Posterior cingulate gyrus (tissue), 11 donors: ENCODE results near the gene MLLT3.

Experiments used
- DNase-seq, 10 donors: peaks; one replicate each; pipeline versions ENCODE4 v3.0.0 to v3.0.0-alpha.2; 2020 to 2021; ENCODE audit warnings: mixed read lengths in 3 of 10
- intact Hi-C: fragments of 100-400 bp; cut with DNase I; formaldehyde crosslinking; loops from one replicate; pipeline ENCODE4 v1.15.1; 2023

Gene MLLT3

DNA sequence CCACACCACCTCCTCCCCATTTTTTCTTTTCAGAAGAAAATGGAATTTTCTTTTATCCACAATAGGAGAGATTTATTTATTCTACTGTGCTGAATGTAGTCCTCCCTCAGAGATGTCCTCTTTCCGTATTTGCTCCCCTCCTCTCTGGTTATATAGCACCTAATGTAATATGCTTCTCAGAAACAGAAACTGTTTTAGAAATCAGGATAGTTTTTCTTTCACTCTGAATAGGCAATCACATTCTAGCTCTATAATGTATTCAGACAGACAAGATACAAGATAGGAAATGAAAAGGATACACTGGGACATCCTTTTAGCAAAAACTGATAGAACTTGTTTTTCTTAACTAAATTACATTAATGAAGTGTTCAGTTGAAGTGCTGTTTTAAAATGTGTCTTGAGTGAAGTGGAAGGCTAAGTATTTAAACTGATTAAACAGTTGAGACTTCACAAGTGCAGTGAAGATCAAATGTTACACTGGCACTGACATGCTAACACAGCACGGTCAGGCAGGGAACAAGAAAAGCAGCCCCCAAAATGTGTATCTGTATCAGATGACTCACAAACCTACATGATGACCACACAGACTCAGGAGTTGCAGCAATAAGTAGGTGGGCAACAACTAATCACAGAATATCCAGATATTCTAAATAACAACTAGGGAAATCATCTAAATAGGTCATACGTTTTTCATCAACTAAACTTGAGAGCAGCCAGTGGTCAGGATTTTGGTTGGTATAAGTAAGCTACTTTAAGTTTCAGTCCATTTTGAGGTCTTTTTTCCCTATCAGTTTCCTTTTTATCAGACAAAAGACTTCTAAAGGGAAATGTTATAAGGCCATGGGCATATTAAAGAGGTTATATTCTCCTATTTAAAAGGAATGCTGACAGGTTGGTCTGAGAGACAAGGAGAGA is 260.4 kb downstream of the MLLT3 start:
- intact Hi-C loops: no loop called here
- no peak for DNase-seq

DNA sequence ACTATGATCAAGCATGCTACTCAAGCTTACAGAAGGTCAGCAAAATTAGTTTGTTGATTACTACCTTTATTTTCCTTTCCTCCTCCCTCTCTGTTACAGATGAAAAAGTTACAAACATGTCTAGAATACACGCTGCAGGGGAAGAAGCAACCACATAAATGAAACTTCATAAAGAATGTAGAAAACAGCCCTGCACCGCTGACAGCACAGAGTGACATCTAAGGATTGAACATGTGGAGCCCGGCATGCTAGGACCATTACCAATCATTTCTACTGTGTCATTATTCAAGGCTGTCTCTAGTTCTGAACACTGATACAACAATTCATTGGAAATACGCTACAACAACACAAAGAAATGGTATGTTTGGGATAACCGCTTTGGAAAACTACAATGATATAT is 261.1 kb downstream of the MLLT3 start:
- intact Hi-C loops: no loop called here
- DNase-seq: no peak

DNA sequence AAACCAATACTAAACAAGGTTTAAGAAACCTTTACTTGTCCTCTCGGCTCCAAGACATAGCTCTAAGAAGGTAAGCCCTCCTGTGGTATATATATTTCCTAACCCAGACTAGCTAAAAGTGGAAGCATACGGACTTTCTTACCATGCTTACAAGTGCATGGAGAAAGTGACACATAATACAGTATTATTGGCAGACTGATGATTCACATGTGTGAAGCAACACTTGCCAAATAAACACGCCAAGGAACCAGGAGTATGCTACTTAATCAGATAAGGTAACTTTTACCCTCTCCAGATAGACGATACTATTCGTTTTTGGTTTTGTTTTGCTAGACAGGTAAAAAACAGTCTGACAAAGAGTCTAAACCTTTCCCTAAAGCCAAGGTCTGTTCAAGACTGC is 264.1 kb downstream of the MLLT3 start:
- no peak for DNase-seq
- intact Hi-C loops: loop anchor here (5.0 kb wide), 2 partner anchors 264 to 584 kb away; partner anchors contain the start of gene MLLT3

- intact Hi-C loops: loop anchor here (5.0 kb wide), 2 partner anchors 265 to 585 kb away; partner anchors contain the start of gene MLLT3
- DNase-seq: no peak
Observed at GRCh38 chr9:20357037-20357432, 265.3 kb downstream of the MLLT3 start.

DNA sequence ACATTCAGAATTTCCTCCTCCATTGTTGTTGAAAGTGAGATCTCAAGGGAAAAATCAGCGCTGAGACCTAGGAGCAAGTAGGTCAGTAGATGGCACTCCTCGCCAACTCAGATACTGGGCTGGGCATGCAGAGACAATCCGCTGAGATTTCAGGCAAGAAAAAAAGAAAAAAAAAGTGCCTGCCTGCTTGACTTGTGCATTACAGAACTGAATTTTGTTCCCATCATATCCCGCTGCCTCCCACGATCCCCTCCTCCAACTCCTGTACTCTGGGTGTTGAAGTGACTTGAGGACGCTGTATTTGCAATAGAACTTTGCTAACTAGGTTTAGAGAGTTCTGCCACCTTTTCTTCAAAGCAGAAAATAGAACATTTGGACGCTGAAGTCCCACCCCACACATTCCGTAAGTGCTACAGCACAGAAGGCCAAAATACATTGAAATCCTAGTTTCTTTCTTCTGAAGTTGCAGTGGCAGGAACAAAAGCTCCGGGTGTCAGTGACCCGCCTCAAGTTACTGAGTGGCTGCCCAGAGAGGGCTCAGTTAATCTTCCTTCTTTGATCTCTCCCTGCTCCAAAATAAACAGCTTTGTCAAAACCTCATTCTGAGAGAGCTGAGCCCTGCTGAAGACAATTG is 265.8 kb downstream of the MLLT3 start:
- intact Hi-C loops: loop anchor here (1.0 to 5.0 kb wide), 3 partner anchors 266 to 755 kb away; partner anchors contain the start of gene MLLT3

DNA sequence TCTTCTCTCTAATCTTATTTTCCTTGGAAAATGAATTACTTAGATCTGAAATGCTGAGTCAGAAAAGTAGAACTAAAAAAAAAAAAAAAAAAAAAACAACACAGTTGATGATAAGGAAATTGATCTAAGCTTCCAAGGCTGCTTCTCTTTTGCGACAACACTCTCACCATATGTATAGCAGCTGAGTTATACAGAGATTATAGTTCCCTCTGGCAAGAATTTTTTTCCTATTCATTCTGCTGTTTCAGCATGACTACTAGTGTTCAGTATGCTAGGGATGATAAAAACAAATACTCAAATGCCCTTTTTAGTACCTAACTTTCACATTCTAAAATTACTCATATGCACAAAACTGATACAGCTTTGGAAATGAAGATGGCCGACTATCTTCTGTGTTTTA is 267.3 kb downstream of the MLLT3 start:
- intact Hi-C loops: loop anchor here (5.0 kb wide), 2 partner anchors 267 to 587 kb away; partner anchors contain the start of gene MLLT3
- DNase-seq: no peak

More for the DNA sequence above, 265.8 kb downstream of the MLLT3 start:
- DNase-seq: peak; percentile 38 to 93 (median 67)

DNA sequence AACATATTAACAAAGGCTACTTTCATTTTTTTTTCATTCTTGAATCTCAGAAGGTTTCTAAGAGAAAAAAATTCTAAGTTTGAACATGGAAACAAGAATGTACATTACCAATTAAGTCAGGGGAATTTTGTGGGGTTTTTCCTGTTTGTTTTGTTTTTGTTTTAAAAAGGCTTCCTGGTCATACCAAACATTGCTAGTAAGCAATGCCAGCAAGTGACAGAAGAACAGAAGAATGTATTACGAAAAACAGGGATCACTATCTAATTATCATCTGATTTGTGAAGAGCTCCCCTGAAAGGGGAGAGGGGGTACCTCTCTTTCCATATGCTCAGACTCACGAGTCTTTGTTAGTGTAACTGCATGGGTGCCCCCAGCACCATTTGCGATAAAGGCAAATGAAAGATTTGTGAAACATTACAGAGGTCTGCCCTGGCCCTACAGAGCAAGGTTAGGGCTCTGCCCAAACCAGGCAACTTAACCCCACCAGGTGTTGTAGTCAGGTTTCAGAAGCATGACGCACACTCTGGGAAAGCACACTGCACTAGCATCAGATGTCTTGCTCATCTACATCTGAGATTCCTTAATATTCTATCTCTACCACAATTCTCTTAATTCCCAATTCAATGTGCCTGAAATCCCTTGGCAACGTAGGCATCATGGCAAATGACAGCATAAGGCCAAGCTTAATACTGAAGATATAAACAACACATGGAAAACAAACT is 268.2 kb downstream of the MLLT3 start:
- no peak for DNase-seq
- intact Hi-C loops: no loop called here

GRCh38 chr9:20353524-20353923 is 268.8 kb downstream of the MLLT3 start:
- DNase-seq: no peak
- intact Hi-C loops: no loop called here

DNA sequence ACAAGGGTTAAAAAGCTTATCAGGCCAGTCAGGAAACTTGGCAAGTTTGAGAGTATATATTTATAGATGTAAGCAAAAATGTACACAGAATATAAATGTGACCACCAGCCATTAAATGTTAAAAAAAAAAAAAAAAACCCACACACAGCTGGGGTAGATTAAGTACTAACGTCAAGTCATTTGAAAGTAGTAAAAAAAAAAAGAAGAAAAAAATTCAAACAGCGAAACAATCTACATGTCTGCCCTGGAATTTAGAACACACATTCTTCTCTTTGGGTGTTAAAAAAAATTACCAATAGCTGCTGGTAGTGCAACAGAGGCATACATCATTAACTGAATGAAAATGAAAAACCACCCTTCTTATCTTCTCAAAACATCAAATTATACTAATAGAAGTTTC is 269.7 kb downstream of the MLLT3 start:
- intact Hi-C loops: no loop called here
- DNase-seq: no peak

DNA sequence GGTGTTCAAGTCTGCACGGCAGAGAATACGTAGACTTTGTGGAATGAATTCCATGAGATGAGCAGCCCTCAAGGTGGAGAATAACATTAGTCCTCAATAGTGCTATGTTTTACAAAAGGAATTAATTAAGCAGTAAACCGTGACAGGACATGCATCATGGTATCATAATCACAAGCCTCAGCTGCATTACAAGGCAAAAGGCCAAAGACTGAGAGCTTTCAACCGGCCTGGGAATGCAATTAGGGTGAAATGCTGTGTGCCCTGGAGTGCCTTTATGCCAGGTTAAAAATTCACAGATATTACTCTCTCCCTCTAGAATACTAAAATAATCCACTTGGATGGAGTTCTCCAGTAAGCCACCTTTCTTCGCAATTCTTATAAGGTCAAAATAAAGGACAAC is 270.6 kb downstream of the MLLT3 start:
- DNase-seq: no peak
- intact Hi-C loops: no loop called here

DNA sequence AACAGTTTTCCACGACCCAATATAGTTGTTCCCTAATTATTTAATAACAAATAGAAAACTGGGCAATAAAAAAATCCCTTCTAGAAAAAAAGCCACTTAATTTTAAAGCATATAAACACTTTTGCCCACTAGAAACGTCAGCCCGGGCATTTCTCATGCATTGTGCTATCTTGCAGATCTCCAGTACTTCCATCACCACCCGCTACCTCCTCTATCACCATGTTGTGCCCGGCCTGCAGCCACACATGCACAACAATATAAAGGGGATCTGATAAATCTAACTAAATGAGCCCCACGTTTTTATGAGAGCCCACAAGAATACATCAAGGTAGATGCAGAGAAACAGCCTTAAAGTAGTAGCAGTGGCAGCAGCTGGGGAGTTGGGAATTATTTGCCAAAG is 272.7 kb downstream of the MLLT3 start:
- no peak for DNase-seq
- intact Hi-C loops: loop anchor here (10.0 kb wide), 1 partner anchor 425 kb away; no protein-coding TSS in a partner anchor

DNA sequence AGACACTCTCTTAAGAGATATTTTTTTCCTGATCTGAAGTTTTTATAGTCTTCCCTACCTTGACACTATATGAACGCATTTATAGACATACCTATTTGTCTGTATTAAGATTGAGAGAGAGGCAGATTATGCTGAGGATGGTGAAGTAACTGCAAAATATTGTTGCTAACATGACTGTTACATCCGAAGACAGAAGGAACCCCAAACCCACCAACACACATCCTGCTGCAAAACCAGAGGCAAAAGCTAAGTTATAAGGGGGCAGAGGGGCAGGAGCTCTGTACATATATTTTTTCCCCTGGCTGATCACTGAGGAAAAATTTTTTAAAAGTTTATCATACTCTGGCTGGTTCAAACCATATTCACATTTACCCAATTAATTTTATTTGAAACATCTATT is 279.0 kb downstream of the MLLT3 start:
- intact Hi-C loops: loop anchor here (10.0 kb wide), 1 partner anchor 419 kb away; no protein-coding TSS in a partner anchor
- DNase-seq: no peak

DNA sequence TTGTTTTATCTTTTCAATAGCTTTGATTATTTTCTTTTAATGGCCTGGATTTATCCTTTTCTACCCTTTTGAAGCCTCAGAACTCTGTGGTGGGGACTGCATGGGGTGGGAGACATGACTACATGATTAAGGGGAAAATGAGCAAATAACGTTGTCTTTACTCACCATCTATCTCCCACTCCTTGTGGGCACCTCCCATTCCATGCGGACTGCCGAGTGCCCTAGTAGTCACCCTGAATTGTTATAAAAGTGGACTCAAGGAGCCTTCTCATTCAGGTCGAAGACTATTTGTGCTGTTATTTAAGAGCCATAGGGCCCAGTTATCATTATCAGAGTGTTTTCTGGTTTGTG is 281.8 kb downstream of the MLLT3 start:
- no peak for DNase-seq
- intact Hi-C loops: loop anchor here (10.0 kb wide), 1 partner anchor 416 kb away; no protein-coding TSS in a partner anchor

DNA sequence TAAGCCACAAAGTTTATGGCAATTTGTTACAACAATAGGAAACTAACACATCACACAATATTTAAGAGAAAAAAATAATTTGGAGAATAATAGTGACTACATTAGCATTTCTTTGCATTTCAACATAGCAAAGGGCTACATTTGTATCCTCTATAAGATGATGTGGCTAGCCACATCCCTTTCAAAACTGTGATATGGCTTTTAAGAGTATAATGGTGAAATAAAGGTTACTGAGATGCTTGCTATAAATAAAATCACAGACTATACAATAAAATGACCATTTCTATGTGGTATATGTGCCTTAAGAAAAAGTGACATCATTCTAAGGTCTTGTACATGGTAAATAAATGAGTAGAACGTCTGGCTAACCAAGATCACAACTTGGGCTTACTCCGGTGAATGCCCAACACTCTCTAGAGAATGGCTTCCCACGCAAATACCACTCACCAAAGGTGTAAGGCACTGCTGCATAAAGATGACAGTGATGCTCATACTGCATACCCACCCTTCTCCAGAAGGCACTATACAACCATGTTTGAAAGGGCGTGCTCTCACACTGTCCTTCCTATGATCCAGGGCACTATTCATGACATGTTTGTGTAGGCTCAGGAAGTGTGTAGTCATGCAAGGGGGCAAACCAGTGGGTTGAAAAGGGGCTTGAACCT is 286.5 kb downstream of the MLLT3 start:
- DNase-seq: no peak

GRCh38 chr9:20333991-20334390 is 288.3 kb downstream of the MLLT3 start:
- no peak for DNase-seq
- intact Hi-C loops: no loop called here

More for the DNA sequence above, 286.5 kb downstream of the MLLT3 start:
- intact Hi-C loops: no loop called here

- no peak for DNase-seq
- intact Hi-C loops: no loop called here
Observed at GRCh38 chr9:20331095-20331685, 291.1 kb downstream of the MLLT3 start.

DNA sequence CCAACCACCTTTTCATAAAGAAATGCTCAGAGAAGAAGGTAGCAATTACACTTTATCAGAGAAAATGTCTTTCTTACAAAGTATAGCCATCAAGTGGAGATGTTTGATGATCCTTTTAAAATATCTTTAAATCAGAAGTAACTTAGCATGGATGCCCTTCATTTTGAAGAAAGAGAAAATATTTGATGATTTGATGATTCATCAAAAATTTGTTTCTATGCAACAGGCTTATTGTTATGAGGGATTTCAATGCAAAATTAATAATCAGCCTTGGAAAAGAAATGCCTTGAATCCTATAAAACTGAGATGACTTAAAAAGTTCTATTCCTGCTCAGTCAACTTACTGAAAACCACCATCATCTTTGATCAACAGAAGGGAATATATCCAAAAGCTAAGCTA is 291.6 kb downstream of the MLLT3 start:
- intact Hi-C loops: no loop called here
- DNase-seq: no peak

GRCh38 chr9:20326516-20326915 is 295.8 kb downstream of the MLLT3 start:
- DNase-seq: no peak
- intact Hi-C loops: no loop called here

DNA sequence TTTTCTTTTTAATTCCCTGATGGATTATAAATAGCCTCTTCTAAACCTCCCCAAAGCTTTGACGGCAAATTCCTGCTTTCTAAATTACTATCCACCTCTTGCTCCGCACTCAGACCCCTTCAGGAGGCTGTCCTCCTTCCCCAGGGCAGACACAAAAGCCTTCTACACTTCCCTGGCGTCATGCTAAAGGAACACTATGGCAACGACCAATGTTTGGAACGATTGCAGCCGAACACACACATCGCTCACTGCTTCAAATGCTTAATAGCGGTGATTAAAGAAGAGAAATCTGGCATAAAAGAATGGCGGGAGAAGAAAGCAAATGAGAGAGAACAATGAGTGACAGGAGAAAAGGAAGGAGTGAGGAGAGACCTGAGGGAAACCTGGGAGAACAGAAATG is 297.3 kb downstream of the MLLT3 start:
- intact Hi-C loops: no loop called here

GRCh38 chr9:20322212-20322611 is 300.1 kb downstream of the MLLT3 start:
- no peak for DNase-seq

More for the DNA sequence above, 297.3 kb downstream of the MLLT3 start:
- DNase-seq: no peak

More at GRCh38 chr9:20322212-20322611, 300.1 kb downstream of the MLLT3 start:
- intact Hi-C loops: no loop called here
